ENCODE results near the gene RAP1A.

DNA sequence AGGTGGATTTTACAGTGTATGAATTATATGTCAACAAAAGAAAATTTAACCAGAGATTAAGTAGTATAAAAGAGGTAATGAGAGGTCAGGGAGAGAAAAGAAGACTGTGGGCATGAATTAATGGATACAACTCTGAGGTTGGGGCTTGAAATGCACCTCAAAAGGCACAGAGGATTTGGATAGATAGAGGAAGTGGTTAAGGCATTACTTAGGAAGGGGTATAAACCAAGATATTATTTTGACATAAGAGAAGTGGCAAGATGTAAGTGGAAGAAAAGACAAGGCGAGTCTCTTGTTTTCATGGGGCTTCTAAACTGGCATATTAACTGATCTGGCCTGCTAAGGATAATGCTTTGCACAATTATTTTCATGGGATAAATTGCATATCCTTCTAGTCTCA, 34.1 kb downstream of the RAP1A start:
- TF ChIP-seq, protein P1, sequence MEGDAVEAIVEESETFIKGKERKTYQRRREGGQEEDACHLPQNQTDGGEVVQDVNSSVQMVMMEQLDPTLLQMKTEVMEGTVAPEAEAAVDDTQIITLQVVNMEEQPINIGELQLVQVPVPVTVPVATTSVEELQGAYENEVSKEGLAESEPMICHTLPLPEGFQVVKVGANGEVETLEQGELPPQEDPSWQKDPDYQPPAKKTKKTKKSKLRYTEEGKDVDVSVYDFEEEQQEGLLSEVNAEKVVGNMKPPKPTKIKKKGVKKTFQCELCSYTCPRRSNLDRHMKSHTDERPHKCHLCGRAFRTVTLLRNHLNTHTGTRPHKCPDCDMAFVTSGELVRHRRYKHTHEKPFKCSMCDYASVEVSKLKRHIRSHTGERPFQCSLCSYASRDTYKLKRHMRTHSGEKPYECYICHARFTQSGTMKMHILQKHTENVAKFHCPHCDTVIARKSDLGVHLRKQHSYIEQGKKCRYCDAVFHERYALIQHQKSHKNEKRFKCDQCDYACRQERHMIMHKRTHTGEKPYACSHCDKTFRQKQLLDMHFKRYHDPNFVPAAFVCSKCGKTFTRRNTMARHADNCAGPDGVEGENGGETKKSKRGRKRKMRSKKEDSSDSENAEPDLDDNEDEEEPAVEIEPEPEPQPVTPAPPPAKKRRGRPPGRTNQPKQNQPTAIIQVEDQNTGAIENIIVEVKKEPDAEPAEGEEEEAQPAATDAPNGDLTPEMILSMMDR (IDR thresholded peaks at IDR 0.05; ENCODE audit: low read depth, low read length, poor library complexity, severe bottlenecking), result no peak
- TF ChIP-seq EZH2phosphoT487 (IDR thresholded peaks at IDR 0.05; ENCODE audit: borderline replicate concordance, low read length), result no peak

Measured in DOHH2 (cell line).